GM19455 (cell line): ENCODE data around the gene CCDC182.

Experiments
- ATAC-seq: cut with Tn5 transposase; IDR thresholded peaks from one replicate; pipeline ENCODE4 v1.9.1; 2021; ENCODE audit not compliant: unreplicated experiment

CCDC182 gene

DNA sequence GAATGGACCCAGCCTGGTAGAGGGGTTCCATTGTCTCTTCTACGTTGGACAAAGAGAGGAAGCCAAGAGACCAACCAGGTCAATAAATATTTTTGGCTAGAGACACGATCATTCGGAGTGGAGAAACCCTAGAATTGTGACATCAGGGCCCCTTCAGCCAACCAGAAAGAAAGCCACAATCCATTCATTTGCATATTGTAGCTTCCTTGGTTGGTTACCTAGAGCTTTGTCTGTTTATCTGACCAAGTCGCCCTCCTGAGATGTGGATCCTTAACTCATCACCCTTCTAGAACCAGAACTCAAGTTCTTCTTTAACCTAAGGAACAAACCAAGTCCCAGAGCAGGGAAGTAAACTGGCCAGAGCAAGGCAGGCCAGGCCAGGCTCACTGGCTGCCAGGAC is at the start of gene CCDC182:
TSS of gene CCDC182 (minus strand) at position 58 of the 400 bp plus-strand sequence. CDS start at position 31, 27 bp downstream.
- no peak for ATAC-seq

DNA sequence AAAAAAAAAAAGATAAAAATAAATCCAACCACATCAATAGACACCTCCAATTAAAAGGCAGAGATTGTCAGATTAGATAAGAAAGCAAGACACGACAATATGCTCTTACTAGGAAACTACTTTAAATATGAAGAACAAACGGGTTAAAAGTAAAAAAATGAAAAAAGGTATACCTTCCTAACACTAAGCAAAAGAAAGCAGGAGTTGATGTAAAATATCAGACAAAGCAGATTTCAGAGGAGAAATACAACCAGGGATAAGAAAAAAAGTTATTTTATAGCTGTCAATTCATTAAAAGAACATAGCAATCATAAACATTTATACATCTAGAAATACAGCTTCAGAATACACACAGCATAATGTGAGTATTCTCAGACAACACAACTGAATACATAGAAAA is 49.7 kb upstream of the CCDC182 start:
- no peak for ATAC-seq

DNA sequence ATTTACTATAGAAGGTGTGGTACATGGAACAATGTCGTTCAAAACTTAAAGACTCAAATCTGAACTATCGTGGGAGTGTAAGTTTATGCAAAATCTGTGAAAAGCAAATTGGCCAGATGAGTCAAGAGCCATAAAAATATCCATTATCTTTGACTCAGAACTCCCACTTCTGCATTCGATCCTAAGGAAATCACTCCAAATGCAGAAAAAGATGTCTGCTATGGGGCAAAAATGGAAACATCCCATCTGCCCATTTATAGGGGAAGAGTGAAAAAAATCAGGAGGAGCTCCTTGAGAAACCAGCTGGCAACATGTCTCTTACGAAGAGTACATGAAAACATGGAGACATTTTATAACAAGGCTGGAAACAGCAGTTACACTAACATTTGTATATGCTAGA is 43.6 kb upstream of the CCDC182 start:
- no peak for ATAC-seq

DNA sequence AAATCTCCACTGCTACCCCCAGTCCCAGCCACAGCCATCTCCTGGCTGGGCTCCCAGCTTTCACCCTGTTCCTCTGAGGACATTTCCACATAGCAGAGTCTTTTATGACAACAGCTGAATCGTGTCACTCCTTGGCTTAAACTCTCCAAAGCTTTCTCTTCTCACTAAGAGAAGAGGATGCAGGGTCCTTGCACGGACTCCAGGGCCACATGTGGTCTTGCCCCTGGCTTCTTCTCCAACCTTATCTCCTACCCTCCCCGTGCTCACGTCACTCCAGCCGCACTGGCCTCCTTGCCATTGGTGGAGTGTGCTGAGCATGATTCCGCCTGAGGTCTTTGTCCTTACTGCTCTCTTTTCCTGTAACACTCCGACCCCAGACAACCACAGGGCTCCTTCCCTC is 39.9 kb upstream of the CCDC182 start:
- ATAC-seq, result no peak

DNA sequence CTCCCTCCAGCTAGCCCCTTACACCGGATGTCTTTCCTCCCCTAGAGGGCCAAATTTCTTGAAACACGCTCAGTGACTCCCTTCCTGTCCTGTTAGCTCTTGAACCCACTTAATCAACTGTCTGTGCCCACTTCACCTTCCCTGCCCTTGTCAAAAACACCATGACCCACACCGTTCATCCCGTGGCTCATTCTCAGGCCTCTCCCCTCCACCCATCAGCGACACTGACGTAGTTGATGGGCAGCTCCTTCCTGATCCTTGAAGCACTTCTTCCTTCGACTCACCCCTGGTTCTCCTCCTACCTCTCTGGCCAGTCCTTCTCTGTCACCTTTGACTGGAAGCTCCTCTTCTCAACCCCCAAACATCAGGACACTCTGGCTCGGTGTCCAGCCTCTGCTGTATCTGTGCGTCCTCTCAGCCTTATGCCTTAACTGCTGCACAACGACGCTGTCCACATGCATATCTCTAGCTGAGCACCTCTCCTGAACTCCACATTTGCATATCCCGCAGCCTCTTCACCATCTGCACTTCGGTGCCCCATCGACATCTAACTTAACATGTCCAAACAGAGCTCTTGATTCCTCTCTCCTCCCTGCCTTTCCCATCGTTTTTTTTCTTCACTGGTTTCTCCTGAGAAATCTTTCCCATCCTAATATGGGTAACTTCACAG is 39.3 kb upstream of the CCDC182 start:
- ATAC-seq, result no peak

DNA sequence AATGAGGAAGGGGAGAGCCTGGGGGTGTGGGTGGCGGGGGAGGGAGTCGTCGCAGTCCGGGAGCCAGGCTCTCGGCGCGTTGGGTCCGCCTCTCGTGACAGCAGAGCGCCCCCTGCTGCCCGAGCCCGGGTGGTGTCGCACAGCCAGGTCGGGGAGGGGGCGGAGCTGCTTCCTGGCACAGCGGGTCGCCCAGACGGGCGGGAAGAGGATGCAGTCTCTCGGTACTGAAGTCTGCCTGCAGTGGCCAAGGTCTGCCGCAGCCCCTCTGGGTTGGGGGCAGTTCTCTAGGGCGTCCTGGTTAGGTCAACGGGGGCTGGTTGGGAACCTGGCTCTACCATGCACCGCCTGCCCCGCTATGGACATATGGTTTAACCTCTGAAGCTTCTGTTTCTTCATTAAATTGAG is 38.2 kb upstream of the CCDC182 start:
- no peak for ATAC-seq

DNA sequence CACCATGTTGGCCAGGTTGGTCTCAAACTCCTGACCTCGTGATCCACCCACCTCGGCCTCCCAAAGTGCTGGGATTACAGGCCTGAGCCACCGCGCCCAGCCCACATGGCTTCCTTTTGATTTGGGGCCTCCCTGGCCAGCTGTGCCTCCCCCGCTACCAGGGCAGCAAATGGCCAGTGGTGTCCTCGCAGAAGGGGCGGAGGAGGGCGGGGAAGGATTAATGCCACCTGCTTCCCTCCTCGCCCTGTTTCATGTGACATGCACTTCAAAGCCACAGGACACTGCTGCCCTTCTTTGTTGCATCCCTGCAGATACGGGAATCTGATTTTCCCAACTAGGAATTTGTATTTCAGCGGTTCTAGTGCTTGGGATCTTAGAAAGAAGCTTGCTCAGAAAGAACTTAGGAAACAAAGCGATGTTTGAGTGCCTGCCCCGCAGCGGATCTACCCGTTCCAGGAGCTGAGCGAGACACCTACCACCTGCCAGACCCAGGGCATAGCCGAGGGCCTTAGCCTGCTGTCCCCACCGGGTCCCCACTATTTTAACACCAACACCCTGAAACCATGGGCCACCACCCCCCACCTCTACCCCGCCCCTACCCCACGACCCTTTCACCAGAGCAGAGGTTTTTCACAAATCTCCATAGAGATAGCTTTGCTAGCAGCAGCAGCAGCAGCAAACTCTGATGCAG is 37.7 kb upstream of the CCDC182 start:
- no peak for ATAC-seq

DNA sequence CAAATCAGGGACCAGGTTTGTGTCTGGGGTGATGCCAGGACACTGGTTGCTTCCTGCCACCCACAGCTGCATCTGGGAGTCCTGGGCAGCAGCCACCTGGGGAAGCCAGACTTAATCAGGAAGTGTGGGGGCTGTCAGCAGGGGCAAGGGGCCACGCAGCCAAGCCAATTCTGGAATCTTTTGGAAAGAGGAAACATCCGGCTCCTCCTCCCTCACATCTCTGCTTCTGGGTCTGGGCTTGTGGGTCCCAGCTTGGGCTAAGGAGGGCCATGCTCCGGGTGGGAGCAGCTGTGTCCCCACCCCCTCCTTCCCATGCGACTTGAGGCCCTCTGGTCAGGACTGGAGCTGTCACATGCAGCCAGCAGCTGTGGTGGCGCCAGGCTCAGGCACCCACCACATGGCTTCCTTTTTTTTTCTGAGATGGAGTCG is 37.0 kb upstream of the CCDC182 start:
- no peak for ATAC-seq

DNA sequence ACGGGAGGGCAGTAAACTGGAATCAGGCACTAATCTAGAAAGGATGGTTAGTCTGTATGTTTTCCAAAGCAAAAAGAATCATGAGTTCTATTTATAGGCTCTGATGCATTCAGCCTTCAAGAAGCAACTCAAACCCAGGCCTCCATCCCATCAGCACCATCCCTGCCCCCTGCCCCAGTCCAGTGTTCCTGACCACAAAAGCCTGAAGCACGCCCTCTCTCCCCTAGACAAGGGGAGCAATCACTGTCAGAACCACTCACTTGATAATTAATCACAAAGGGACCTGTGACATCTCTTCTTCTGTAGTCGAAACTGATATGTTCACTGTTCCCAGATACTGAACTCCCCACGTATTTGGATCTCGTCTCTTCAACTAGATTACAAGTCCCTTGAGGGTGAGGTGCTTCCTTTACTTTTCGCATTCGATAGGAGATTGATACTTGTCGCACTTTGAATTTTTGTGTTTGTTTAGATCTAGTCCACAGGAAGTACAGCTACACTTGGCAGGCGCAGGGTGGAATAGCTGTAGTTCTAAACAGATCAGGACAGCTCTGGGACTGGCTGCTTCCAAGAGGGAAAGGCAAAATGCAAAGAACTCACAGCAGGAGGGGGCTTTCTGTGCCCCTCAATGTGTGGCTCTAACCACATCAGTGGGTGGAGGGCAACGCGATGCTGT is 36.4 kb upstream of the CCDC182 start:
- ATAC-seq, result no peak

DNA sequence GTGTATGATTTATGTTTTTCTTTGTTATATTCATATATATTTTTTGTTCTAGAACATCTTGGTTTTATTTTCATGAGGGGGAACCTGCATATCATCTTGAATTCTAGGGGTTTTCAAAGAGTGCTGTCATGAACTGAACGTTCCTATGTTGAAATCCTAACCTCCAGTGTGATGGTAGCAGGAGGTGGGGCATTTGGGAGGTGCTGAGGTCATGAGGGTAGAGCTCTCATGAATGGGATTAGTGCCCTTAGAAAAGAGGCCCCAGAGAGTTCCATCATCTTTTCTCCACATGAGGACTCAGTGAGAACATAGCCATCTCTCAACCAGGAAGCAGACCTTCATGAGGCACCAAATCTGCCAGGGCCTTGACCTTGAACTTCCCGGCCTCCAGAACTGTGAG is 34.6 kb upstream of the CCDC182 start:
- ATAC-seq, result no peak

DNA sequence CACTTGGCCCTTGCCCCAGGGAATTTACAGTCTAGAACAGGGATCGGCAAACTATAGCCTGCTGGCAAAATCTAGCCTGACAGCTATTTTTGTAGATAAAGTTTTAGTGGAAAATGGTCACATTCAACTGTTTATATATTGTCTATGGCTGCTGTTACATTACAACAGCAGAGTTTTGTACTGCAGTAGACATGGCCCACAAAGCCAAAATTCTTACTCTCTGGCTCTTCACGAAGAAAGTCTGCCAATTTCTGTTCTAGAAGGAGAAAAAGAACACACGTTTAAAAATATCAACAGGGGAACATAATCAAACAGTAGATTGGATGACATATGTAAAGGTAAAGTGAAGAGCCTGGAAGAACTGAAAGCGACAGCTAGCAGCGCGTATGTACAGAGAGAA is 33.2 kb upstream of the CCDC182 start:
- ATAC-seq, result no peak

DNA sequence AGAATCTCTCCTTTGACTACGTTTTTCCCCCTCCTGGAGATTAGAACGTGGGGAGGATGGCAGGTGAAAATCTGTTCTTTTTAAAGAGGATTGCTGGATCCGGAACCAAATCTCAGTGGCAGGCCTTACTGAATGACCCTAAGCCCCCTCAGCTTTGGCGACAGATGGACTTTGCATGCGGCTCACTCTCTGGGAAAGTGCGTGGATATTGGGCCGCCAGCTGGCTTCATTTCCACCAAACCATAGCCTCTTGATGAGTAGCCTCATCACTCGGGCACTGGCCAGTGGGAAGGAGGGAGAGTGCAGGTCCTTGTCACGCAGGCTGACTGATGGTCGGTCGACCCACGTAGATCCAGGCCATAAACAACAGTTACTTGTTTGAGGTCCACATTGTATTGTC is 31.3 kb upstream of the CCDC182 start:
- ATAC-seq, result no peak

DNA sequence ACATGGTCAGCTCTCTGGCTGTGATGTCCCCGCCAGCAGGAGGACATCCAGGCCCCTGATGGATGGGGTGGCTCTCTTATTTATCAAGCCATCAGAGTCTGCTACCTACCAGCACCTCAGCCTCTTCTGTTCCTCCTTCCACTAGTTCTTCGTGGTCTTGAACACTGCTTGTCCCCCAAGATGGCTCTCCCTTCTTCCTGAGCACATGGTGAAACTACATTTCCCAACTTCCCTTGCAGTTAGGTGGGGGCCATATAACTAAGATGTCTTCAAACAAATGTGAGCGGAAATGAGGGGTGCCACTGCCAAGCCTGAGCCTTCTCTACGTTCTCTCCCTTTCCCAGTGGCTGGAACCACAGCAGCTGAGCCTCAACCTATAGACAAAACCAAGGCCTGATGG is 29.8 kb upstream of the CCDC182 start:
- ATAC-seq, result no peak

DNA sequence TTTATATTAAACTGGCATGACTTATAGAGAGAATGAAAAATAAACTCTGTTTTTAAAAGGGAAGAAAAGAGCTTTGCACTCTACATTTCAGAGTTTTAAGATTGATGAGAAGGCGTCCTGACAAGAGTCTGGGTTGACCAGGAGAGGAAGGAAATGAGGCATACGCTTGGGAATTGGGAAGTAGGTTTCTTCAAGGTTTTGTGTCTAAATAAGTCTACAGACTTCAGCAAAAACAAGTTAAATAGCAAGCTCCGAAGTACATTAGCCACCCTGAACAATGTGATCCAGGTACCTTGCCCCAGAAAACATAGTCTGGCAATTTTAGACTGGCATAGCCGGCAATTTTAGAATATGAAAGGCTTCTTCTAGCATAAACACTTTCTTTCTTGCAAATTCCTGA is 28.5 kb upstream of the CCDC182 start:
- no peak for ATAC-seq

DNA sequence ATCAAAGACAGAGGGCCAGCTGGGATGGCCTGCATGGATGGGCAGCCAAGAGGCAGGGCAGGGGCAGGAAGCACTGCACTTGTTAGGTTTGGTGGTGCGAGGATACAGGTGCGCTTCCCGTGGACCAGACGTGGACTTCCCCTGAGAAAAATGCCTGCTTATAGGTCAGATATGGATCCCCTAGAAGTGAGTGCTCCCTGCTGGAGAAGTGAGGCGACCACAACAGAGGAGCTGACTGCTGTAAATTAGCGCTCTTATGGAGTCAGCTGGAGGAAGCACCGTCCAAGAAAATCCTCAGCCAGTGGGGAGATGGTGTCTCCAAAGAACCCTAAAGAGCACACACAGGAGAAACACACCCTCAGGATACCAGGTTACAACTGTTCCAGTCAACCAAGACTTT is 27.7 kb upstream of the CCDC182 start:
- ATAC-seq, result no peak

DNA sequence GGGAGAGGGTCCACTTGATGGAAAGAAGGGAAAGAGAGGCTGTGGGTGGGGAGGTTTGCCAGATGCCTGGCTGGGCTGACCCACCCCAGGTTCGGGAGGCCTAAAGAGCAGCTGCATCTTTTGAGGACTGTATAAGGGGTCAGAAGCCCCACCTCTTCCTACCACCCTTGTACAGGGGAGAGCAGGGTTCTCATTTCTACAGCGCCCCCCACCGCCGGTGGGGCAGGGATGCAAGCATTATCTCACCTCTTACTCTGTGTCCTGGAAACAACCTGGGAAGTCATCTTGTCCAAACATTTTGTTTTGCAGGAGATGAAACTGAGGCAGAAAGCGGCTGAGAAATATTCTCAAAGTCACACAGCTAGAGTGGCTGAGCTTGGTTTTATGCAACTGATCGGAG is 22.5 kb upstream of the CCDC182 start:
- no peak for ATAC-seq

DNA sequence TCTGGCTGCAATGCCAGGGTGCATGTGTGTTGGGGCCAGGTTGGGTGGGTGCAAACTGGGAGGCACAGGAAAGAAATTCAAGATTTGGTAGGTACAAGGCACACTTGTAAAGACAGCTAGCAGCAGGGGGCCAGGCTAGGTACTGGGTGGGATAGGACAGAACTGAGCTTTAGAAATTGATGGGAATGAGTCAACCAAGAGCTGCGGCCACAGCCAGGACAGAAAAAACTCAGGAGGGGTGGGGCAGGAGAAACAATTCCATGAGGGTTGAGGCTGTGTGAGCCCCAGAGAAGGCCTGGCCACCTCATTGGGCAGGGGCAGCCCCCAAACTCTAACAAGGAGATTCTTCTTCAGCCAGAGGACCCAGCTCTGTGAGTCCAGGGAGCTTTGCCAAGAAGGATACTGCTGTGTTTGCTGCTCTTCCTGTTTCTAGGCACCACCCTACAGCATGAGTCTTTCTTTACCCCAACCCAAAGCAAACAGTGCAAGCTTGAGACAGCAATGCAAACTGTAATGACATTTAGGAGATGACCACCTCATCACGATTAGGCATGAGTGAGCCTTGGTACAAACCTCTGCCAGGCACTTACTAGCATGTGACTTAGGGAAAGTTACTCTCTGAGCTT is 21.3 kb upstream of the CCDC182 start:
- ATAC-seq, result no peak

DNA sequence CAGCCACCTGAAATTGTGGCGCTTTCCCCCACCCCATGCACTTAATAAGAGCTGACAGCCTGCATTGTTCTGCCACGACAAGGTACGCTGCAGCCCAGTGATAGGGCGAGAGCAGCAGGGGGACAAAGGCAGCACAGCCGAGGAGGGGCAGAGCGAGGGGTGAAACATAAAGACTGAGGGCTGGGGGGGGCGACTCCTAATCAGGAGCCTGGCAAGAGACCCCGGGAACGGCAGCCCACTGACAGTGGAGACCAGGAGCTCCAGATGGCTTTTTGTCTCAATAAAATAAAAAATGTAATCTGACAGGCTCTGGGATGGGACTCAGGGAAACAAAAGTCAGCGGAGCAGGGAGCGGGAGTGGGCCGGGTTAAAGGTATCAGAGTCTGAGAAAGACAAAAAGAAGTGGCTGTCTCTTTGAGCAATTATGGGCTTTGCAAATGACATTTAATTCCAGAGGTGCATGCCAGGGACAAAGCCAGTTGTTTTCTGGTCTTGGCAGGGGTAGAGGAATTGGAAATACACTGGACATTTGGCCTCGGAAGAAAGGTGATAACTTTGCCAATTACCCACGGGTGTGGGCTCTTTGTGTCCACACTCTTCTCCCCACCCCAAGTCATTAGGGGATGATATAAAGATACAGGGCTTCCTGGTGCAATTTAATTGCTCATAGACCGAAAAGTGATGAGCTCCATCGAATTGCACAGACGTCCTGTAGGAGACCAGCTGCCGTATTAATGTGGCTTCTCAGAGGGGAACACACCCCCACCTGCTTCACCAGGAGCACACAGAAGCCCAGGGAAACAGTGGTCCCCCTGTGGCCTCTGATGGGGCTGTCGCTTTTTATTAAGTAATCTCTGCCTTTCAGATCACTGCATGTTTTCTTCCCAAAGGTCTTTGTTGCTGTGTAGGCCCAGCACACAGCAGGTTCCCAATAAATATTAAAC is 17.6 kb upstream of the CCDC182 start:
- no peak for ATAC-seq

DNA sequence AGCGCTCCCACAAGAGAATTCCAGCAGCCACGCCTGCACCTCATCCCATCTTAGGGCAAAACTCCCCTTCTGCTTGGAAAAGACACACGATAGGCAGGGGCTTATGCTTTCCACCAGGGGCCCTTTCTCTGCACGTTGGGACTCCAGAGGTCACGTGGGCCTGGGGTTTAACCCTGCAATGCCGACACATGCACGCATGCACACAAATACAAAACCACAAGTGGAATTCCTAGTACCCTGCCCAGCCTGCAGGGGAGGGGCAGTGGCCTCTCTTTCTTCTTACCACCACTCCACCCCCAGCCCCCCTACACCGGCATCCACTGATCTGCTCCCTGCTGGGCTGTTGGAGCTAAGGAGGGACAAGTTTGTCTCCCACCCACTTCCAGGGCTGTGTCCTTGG is 16.8 kb upstream of the CCDC182 start:
- ATAC-seq, result no peak

DNA sequence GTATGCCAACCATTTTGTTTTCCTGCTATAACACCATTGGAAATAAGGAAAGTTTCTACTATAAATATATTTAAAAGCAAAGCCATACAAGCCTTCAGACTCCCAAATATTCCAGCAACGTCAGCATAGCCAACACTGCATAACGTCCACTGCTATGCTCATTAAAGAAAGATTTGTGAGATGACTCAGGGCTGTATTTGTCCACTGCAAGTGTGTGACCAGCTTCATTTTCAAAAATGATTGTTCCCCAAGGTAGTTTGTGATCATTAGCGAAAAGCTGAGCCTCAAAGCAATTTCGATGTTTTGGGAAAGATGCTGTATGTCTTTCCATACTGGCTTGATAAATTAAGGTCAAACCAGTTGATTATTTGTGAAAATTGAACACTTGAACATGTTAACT is 14.9 kb upstream of the CCDC182 start:
- ATAC-seq, result no peak

DNA sequence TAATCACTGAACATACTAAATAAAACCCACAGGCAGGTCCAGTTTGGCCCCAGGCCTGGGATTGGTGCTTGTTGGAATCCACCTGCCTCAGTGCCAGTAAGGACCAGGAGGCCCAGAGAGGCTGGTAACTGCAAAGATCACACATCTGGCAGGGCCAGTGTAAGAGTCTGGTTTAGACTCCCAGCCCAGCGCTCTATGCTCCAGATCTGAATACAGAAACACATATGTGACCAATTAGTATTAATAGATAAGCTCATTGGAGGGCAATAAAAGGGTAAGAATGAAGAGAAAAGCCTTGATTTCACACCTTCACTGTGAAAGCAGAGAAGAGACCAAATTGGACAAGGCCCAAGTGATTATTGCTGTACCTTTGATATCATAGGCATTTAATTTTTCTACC is 13.6 kb upstream of the CCDC182 start:
- ATAC-seq, result no peak
